BE2C (cell line): ENCODE measurements around the gene GASK1A.

ENCODE experiments used
- DNase-seq: peaks from one replicate; pipeline ENCODE4 v3.0.0-alpha.2; 2020
- H3K27me3 ChIP-seq: fragments of 250-450 bp; sonication (Bioruptor Pico); 2 replicates; pipeline ENCODE4 v1.5.1; 2020; ENCODE audit warnings: mild to moderate bottlenecking
- H3K36me3 ChIP-seq: fragments of 250-450 bp; sonication (Bioruptor Pico); 2 replicates; pipeline ENCODE4 v1.5.1; 2020; ENCODE audit warnings: mild to moderate bottlenecking
- H3K4me1 ChIP-seq: fragments of 250-450 bp; sonication (Bioruptor Pico); 2 replicates; pipeline ENCODE4 v1.5.1; 2020
- H3K4me3 ChIP-seq: 2 replicates; pipeline ENCODE4 v1.5.1; 2011; ENCODE audit warnings: low read depth, low read length
- H3K9me3 ChIP-seq: fragments of 250-450 bp; sonication (Bioruptor Pico); 2 replicates; pipeline ENCODE4 v1.5.1; 2020
- TF ChIP-seq, protein P1 (sequence below): IDR thresholded peaks from 2 replicates; pipeline ENCODE4 v1.5.1; 2012; ENCODE audit warnings: mild to moderate bottlenecking, low read depth, low read length

Gene GASK1A

DNA sequence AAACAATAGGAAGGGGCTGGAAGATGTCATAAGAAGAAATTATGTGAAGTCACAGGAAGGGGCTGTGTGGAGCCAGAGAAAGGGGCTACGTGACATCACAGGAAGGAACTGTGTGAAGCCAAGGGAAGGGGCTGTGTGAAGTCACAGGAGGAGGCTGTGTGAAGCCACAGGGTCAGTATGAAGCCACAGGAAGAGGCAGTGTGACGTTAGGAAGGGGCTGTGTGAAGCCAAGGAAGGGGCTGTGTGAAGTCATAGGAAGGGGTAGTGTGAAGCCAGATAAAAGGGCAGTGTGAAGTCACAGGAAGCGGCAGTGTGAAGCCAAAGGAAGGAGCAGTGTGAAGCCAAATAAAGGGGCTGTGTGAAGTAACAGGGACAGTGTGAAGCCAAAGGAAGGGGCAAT, 32.5 kb downstream of the GASK1A start:
- Histone ChIP-seq H3K27me3 (no peaks in the 10 kb centered on the region), H3K4me1 (no peaks in the 10 kb centered on the region), H3K36me3 (no peaks in the 10 kb centered on the region), H3K9me3 (no peaks in the 10 kb centered on the region), H3K4me3 (no peak overlapping the region)
- TF ChIP-seq, protein P1, sequence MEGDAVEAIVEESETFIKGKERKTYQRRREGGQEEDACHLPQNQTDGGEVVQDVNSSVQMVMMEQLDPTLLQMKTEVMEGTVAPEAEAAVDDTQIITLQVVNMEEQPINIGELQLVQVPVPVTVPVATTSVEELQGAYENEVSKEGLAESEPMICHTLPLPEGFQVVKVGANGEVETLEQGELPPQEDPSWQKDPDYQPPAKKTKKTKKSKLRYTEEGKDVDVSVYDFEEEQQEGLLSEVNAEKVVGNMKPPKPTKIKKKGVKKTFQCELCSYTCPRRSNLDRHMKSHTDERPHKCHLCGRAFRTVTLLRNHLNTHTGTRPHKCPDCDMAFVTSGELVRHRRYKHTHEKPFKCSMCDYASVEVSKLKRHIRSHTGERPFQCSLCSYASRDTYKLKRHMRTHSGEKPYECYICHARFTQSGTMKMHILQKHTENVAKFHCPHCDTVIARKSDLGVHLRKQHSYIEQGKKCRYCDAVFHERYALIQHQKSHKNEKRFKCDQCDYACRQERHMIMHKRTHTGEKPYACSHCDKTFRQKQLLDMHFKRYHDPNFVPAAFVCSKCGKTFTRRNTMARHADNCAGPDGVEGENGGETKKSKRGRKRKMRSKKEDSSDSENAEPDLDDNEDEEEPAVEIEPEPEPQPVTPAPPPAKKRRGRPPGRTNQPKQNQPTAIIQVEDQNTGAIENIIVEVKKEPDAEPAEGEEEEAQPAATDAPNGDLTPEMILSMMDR = no peak
- no peak for DNase-seq

DNA sequence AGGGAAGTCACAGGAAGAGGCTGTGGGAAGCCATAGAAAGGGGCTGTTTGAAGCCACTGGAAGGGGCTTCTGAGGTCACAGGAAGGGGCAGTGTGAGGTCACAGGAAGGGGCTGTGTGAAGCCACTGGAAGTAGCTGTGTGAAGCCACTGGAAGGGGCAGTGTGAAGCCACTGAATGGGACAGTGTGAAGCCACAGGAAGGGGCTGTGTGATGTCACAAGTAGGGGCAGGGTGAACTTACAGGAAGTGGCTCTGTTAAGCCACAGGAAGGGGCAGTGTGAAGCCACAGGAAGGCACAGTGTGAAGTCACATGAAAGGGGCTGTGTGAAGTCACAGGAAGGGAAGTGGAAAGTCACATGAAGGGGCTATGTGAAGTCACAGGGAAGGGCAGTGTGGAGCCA, 33.1 kb downstream of the GASK1A start:
- DNase-seq = no peak
- Histone ChIP-seq H3K9me3 (no peaks in the 10 kb centered on the region), H3K27me3 (no peaks in the 10 kb centered on the region), H3K36me3 (no peaks in the 10 kb centered on the region), H3K4me3 (no peak overlapping the region), H3K4me1 (no peaks in the 10 kb centered on the region)
- TF ChIP-seq, protein P1 = no peak

DNA sequence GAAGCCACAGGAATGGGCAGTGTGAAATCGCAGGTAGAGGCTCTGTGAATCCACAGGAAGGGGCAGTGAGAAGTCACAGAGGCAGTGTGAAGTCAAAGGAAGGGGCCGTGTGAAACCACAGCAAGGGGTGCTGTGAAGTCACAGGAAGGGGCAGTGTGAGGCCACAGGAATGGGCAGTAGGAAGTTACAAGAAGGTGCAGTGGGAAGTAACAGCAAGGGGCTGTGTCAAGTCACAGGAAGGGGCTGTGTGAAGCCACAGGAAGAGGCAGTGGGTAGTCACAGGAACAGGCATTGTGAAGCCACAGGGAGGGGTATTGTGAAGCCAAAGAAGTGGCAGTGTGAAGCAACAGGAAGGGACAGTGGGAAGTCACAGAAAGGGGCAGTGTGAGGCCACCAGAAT, 34.1 kb downstream of the GASK1A start:
- DNase-seq = no peak
- Histone ChIP-seq H3K4me1 (no peaks in the 10 kb centered on the region), H3K36me3 (no peaks in the 10 kb centered on the region), H3K27me3 (no peaks in the 10 kb centered on the region), H3K4me3 (no peak overlapping the region), H3K9me3 (no peaks in the 10 kb centered on the region)
- TF ChIP-seq, protein P1 = no peak

DNA sequence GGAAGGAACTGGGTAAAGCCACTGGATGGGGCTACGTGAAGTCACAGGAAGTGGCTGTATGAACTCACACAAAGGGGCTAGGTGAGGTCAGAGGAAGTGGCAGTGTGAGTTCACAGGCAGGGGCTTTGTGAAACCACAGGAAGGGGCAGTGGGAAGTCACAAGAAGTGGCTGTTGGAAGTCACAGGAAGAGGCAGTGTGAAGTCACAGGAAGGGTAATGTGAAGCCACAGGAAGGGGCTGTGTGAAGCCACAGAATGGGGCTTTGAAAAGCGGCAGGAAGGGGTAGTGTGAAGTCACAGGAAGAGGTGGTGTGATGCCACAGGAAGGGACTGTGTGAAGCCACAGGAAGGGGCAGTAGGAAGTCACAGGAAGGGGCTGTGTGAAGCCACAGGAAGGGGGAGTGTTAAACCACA, 34.6 kb downstream of the GASK1A start:
- no peak for DNase-seq
- no peaks in the 10 kb centered on the region for H3K9me3 ChIP-seq
- no peaks in the 10 kb centered on the region for H3K4me1 ChIP-seq
- H3K4me3 ChIP-seq = no peak overlapping the region
- no peaks in the 10 kb centered on the region for H3K36me3 ChIP-seq
- TF ChIP-seq, protein P1 = no peak
- H3K27me3 ChIP-seq = no peaks in the 10 kb centered on the region

DNA sequence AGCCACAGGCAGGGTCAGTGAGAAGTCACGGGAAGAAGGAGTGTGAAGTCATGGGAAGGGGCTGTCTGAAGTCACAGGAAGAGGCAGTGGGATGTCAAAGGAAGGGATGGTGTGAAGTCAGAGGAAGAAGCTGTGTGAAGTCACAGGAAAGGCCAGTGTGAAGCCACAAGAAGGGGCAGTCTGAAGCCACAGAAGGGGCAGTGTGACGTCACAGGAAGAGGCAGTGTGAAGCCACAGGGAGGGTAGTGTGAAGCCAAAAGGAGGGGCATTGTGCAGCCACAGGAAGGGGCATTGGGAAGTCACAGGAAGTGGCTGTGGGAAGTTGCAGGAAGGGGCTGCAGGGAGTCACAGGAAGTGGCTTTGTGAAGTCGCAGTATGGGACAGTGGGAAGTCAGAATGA, 35.1 kb downstream of the GASK1A start:
- Histone ChIP-seq H3K4me1 (no peaks in the 10 kb centered on the region), H3K4me3 (no peak overlapping the region), H3K27me3 (no peaks in the 10 kb centered on the region), H3K9me3 (no peaks in the 10 kb centered on the region), H3K36me3 (no peaks in the 10 kb centered on the region)
- DNase-seq = no peak
- TF ChIP-seq, protein P1 = no peak

DNA sequence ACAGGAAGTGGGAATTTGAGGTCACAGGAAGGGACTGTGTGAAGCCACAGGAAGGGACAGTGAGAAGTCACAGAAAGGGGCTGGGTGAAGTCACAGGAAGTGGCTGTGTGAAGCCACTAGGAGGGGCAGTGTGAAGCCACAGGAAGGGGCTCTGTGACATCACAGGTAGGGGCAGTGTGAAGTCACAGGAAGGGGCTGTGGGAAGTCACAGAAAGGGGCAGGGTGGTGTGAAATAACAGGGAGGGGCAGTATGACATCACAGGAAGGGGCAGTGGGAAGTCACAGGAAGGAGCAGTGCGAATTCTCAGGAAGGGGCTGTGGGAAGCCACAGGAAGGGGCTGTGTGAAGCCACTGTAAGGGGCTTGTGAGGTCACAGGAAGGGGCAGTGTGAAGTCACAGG, 35.8 kb downstream of the GASK1A start:
- H3K36me3 ChIP-seq = no peaks in the 10 kb centered on the region
- DNase-seq = no peak
- no peak overlapping the region for H3K4me3 ChIP-seq
- H3K9me3 ChIP-seq = no peaks in the 10 kb centered on the region
- H3K27me3 ChIP-seq = no peaks in the 10 kb centered on the region
- no peaks in the 10 kb centered on the region for H3K4me1 ChIP-seq
- TF ChIP-seq, protein P1 = no peak
